A549 treated with AZD9567 at 1 μM for 4 hours (cell line): ENCODE results near the gene SNRK. TPM values are rescaled to one million over a fixed set of nuclear protein-coding genes. Genes with fewer than 3 reads are reported as not detected.

Experiments
- total RNA-seq: library from RNA; stranded (reverse); fragments of 200-300 nt; extraction: Qiagen RNA extraction; gene quantifications from 5 replicates; pipeline ENCODE4 v1.2.3, GENCODE V29; 2022; ENCODE audit not compliant: insufficient read depth

SNRK gene, protein sequence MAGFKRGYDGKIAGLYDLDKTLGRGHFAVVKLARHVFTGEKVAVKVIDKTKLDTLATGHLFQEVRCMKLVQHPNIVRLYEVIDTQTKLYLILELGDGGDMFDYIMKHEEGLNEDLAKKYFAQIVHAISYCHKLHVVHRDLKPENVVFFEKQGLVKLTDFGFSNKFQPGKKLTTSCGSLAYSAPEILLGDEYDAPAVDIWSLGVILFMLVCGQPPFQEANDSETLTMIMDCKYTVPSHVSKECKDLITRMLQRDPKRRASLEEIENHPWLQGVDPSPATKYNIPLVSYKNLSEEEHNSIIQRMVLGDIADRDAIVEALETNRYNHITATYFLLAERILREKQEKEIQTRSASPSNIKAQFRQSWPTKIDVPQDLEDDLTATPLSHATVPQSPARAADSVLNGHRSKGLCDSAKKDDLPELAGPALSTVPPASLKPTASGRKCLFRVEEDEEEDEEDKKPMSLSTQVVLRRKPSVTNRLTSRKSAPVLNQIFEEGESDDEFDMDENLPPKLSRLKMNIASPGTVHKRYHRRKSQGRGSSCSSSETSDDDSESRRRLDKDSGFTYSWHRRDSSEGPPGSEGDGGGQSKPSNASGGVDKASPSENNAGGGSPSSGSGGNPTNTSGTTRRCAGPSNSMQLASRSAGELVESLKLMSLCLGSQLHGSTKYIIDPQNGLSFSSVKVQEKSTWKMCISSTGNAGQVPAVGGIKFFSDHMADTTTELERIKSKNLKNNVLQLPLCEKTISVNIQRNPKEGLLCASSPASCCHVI
- 3.5 to 8.5 TPM (median 4.9 TPM) in 5 replicates for total RNA-seq

DNA sequence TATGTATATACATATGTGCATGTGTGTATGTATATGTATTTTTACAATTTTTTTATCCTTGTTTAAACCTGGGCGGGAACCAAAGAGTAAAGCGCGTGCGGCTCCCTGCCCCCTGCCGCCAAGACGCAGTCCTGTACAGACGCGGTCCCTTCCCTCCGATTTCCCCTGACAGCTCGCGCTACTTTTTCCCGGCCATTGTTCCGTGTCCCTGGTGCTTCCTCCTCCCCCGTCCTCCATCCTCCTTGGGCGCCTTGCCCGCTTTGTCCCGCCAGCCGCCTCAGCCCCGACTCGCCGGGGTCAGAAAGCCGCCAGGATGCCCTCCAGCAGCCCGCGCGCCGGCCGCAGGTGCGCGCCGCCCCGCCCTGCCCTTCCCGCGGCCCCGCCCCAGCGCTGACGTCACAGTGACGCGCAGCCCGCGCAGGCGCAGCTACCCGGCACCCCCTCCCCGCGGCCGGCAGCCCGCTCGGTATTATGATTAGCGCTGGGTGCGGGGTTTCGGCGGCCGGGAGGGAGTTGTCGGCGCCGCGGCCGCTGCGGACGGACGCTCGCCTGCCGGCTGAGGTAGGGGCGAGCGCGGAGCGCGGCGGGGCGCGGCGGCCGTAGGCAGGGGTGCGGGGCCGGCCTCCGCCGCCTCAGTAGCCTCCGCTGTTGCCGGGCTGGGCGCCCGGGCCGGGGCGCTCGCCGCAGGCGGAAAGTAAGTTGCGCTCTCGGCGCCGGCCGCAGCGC is at the start of gene SNRK:
SNRK (plus strand) TSS at position 426 of the 726 bp plus-strand sequence. CDS start 16,664 bp downstream, outside the sequence.

Other genes with a start within 250 kb of the SNRK start
- 7.7 to 8.8 TPM (median 8.2 TPM) in 5 replicates for gene POMGNT2, start 180.5 kb upstream of the SNRK start, total RNA-seq